Measurements from ENCODE around the gene KRT32.

Gene KRT32

DNA sequence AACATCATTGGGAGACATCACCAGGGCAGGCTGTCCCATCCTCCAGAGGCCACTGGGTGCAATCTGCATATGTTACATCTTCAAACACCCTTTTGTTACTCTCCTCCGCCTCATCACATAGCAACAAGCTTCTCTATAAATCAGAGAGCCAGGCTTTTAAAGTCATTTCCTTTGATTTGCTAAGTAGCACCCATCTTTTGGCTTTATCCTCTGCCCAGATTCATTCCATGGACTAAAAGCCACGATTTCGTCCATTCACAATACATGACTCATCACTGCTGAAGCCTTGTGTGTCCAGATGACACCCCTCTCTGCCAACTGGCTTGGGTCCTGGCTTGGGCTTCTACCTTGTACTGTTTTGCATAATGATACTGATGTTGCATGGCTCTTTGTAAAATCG is 24.4 kb downstream of the KRT32 start:
- TF ChIP-seq CTCF (IDR thresholded peaks at IDR 0.05; ENCODE audit: low read depth, low read length) = no peak

DNA sequence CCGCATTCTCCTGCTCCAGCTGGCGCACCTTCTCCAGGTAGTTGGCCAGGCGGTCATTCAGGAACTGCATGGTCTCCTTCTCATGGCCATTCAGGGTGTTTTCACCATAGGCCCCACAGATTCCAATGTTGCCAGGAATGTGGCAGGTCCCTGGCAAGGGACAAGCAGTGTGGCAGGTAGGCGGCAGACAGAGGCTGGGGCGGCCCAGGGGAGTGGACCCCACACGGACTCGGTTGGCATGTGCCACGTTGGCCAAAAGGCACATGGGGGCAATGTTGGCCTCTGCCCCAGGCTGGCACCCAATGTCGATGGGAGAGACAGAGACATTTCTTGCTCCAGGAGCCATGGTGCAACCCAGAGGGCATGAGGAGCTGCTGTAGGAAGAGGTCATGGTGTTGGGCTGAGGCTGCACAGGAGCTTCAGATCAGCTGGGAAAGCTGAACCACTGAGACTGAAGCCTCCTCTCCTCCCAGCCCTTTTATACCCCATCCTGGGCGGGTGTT is 26.6 kb downstream of the KRT32 start, which contains the start of gene KRT38:
KRT38 (minus strand) TSS at position 453 of the 503 bp plus-strand sequence; CDS start at position 391, 62 bp downstream.
- DNase-seq (ENCODE audit: extremely low read depth, low read depth) = no peak

More for the DNA sequence above, 24.4 kb downstream of the KRT32 start:
- DNase-seq (ENCODE audit: extremely low read depth, low read depth) = no peak

DNA sequence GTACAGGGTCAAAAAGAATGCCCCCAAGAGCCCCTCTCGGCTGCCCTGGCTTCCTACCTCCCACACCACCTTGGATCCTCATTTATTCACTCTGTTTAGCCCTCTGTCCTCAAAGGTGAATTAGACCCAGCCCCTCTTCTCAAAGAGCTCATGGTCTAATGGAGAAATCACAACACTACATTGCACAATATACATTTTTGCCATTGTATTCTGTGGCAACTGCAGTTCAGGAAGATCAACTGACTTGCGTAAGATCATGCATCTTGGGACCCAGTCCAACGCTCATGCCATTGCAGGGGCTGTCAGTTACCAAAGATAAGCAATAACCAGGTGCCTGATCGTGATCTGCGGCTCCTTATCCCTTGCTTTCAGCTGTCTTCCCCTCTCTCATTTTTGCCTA is 27.8 kb downstream of the KRT32 start:
- DNase-seq (ENCODE audit: extremely low read depth, low read depth) = no peak
- TF ChIP-seq CTCF (IDR thresholded peaks at IDR 0.05; ENCODE audit: low read depth, low read length) = no peak

More for the DNA sequence above, 26.6 kb downstream of the KRT32 start, which contains the start of gene KRT38:
- no peak for TF ChIP-seq CTCF (IDR thresholded peaks at IDR 0.05; ENCODE audit: low read depth, low read length)

DNA sequence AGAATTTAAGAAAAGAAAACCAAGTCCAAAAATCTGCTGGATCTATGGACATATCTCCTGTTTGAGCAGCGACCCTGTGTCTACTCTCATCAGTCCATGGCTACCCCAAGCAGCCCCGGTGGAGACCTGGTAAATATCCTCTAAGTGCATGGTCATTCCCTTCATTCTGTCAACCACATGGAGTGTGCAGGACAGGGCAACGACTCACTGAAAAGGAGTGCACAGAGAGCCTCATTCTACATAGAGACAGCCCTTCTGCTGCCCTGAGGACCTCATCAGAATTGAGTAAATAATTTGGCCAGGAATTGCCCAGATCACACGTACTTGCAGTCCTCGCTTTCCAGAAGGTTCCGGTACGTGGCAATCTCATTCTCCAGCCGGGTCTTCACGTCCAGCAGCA is 29.4 kb downstream of the KRT32 start:
- no peak for TF ChIP-seq CTCF (IDR thresholded peaks at IDR 0.05; ENCODE audit: low read depth, low read length)
- no peak for DNase-seq (ENCODE audit: extremely low read depth, low read depth)

DNA sequence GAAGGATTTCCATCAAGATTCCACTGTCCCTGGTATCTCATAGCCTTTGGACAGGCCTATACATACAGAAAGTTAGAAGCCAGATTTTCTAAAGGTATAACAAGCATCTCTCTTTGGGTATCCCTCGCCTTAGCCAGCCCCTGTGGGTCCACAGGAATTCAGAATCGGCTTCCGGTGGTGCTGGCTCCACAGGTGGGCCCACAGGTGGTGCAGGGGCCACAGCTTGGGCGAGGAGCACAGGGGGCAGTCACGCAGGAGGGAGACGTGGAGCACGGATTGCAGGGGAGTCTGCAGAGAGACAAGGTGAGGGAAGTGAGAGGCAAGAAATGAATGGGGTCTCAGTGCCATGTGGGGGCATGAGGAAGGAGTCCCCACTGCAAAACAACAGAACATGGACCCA is 29.9 kb downstream of the KRT32 start:
- no peak for TF ChIP-seq CTCF (IDR thresholded peaks at IDR 0.05; ENCODE audit: low read depth, low read length)
- DNase-seq (ENCODE audit: extremely low read depth, low read depth) = no peak

- TF ChIP-seq CTCF (IDR thresholded peaks at IDR 0.05; ENCODE audit: low read depth, low read length) = no peak
- no peak for DNase-seq (ENCODE audit: extremely low read depth, low read depth)
These were observed 32.8 kb downstream of the KRT32 start for GRCh38 chr17:41434415-41434814.

DNA sequence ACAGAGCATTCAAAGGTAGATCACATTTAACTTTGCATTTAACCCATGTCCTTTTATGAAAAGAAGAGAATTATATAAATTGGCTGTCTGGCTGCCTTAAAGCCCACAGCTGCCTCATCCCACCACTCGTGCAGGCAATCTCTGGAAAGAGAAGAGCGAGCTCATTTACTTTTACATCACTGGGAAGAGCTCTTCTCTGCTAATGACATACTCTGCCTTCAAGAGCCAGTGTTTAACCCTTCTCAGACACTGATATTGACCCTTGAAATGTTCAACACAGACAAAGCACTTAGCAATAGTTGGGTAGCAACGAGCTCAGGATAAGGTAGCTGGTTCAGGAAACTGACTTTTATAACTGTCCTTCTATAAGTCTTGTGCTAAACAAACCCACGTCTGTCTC is 33.2 kb downstream of the KRT32 start:
- TF ChIP-seq CTCF (IDR thresholded peaks at IDR 0.05; ENCODE audit: low read depth, low read length) = no peak
- no peak for DNase-seq (ENCODE audit: extremely low read depth, low read depth)

Measured in AG09319 (cell line).